Measurements from ENCODE around the gene SNRPD2.

SNRPD2 gene

DNA sequence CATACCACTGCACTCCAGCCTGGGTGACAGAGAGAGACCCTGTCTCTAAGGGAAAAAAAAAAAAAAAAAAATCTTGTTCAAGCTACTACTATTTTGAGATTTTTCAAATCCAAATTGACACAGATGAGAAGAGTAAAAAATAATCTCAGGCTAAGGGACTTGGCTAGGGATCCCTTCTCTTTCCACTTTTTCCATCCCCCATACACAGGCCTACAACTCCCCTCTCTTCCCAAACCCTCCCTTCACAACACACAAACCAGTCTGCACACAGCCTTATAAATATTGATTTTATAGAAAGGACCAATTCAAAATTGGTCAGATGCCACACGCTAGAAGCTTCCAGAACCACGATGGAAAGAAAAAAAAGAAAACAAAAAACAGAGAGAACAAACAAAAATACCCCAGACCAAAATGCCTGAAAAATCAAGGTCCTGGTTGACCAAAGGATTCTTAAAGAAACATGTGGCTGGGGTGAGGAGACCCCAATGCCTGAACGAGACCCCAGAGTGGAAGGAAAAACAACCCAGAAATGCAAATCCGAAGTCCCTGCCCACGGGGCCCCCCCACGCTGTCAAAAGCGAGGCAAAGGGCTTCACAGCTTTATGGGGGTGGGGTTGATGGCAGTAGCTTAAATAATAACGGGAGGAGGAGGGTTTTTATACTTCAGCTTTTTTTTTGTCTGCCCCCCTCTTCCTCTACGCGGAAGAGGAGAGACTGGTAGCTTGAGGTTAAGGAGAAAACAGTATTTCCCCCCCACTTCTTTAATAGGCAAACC is 18.8 kb upstream of the SNRPD2 start:
- TF ChIP-seq TOX (CRISPR knock-in tag; IDR thresholded peaks at IDR 0.05; ENCODE audit: borderline replicate concordance) (no peak), GLIS3 (CRISPR knock-in tag; IDR thresholded peaks at IDR 0.05) (no peak), OSR1 (CRISPR knock-in tag; IDR thresholded peaks at IDR 0.05) (no peak), ISL1 (CRISPR knock-in tag; IDR thresholded peaks at IDR 0.05) (no peak), ZFP30 (CRISPR knock-in tag; IDR thresholded peaks at IDR 0.05) (no peak), ARNTL (CRISPR knock-in tag; IDR thresholded peaks at IDR 0.05; ENCODE audit: borderline replicate concordance, low read depth) (no peak), ESRRG (CRISPR knock-in tag; IDR thresholded peaks at IDR 0.05) (no peak), ZFP3 (CRISPR knock-in tag; IDR thresholded peaks at IDR 0.05) (no peak), ZNF8 (CRISPR knock-in tag; IDR thresholded peaks at IDR 0.05) (no peak), BACH2 (CRISPR knock-in tag; IDR thresholded peaks at IDR 0.05; ENCODE audit: borderline replicate concordance) (no peak), PPARA (CRISPR knock-in tag; IDR thresholded peaks at IDR 0.05; ENCODE audit: borderline replicate concordance) (no peak), CSDC2 (CRISPR knock-in tag; IDR thresholded peaks at IDR 0.05) (no peak)
- TF ChIP-seq, protein P1, sequence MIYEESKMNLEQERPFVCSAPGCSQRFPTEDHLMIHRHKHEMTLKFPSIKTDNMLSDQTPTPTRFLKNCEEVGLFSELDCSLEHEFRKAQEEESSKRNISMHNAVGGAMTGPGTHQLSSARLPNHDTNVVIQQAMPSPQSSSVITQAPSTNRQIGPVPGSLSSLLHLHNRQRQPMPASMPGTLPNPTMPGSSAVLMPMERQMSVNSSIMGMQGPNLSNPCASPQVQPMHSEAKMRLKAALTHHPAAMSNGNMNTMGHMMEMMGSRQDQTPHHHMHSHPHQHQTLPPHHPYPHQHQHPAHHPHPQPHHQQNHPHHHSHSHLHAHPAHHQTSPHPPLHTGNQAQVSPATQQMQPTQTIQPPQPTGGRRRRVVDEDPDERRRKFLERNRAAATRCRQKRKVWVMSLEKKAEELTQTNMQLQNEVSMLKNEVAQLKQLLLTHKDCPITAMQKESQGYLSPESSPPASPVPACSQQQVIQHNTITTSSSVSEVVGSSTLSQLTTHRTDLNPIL (CRISPR knock-in tag; IDR thresholded peaks at IDR 0.05; ENCODE audit: low read depth) = no peak
- TF ChIP-seq, protein P2, sequence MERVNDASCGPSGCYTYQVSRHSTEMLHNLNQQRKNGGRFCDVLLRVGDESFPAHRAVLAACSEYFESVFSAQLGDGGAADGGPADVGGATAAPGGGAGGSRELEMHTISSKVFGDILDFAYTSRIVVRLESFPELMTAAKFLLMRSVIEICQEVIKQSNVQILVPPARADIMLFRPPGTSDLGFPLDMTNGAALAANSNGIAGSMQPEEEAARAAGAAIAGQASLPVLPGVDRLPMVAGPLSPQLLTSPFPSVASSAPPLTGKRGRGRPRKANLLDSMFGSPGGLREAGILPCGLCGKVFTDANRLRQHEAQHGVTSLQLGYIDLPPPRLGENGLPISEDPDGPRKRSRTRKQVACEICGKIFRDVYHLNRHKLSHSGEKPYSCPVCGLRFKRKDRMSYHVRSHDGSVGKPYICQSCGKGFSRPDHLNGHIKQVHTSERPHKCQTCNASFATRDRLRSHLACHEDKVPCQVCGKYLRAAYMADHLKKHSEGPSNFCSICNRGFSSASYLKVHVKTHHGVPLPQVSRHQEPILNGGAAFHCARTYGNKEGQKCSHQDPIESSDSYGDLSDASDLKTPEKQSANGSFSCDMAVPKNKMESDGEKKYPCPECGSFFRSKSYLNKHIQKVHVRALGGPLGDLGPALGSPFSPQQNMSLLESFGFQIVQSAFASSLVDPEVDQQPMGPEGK (CRISPR knock-in tag; IDR thresholded peaks at IDR 0.05; ENCODE audit: borderline replicate concordance) = no peak
- TF ChIP-seq, protein P3, sequence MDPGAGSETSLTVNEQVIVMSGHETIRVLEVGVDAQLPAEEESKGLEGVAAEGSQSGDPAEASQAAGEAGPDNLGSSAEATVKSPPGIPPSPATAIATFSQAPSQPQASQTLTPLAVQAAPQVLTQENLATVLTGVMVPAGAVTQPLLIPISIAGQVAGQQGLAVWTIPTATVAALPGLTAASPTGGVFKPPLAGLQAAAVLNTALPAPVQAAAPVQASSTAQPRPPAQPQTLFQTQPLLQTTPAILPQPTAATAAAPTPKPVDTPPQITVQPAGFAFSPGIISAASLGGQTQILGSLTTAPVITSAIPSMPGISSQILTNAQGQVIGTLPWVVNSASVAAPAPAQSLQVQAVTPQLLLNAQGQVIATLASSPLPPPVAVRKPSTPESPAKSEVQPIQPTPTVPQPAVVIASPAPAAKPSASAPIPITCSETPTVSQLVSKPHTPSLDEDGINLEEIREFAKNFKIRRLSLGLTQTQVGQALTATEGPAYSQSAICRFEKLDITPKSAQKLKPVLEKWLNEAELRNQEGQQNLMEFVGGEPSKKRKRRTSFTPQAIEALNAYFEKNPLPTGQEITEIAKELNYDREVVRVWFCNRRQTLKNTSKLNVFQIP (CRISPR knock-in tag; IDR thresholded peaks at IDR 0.05; ENCODE audit: borderline replicate concordance, low read depth) = no peak
- ATAC-seq = no peak

DNA sequence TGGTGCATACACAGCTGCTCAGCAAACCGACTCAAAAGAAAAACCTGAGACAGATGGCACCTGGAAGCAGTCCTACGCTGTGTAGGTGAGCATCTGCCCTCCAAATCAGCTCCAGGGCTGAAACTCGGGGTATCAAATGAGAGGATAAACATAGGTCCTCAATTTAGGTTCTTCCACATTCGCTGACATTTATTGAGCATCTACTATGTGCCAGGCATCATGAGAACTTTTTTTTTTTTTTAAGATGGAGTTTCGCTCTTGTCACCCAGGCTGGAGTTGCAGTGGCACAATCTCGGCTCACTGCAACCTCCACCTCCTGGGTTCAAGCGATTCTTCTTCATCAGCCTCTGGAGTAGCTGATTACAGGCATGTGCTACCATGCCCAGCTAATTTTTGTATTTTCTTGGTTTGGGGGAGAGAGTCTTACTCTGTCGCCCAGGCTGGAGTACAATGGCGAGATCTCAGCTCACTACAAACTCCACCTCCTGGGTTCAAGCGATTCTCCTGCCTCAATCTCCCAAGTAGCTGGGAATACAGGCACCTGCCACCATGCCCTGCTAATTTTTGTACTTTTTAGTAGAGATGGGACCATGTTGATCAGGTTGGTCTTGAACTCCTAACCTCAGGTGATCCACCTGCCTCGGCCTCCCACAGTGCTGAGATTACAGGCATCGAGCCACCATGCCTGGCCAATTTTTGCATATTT is 14.1 kb upstream of the SNRPD2 start:
- ATAC-seq = no peak
- TF ChIP-seq, protein P4, sequence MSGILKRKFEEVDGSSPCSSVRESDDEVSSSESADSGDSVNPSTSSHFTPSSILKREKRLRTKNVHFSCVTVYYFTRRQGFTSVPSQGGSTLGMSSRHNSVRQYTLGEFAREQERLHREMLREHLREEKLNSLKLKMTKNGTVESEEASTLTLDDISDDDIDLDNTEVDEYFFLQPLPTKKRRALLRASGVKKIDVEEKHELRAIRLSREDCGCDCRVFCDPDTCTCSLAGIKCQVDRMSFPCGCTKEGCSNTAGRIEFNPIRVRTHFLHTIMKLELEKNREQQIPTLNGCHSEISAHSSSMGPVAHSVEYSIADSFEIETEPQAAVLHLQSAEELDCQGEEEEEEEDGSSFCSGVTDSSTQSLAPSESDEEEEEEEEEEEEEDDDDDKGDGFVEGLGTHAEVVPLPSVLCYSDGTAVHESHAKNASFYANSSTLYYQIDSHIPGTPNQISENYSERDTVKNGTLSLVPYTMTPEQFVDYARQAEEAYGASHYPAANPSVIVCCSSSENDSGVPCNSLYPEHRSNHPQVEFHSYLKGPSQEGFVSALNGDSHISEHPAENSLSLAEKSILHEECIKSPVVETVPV (CRISPR knock-in tag; IDR thresholded peaks at IDR 0.05) = no peak
- TF ChIP-seq ESRRG (CRISPR knock-in tag; IDR thresholded peaks at IDR 0.05) (no peak), ZNF8 (CRISPR knock-in tag; IDR thresholded peaks at IDR 0.05) (no peak), GLIS3 (CRISPR knock-in tag; IDR thresholded peaks at IDR 0.05) (no peak), TCF4 (CRISPR knock-in tag; IDR thresholded peaks at IDR 0.05; ENCODE audit: borderline replicate concordance) (no peak), OSR1 (CRISPR knock-in tag; IDR thresholded peaks at IDR 0.05) (no peak), ZFP3 (CRISPR knock-in tag; IDR thresholded peaks at IDR 0.05) (no peak)
- TF ChIP-seq, protein P5, sequence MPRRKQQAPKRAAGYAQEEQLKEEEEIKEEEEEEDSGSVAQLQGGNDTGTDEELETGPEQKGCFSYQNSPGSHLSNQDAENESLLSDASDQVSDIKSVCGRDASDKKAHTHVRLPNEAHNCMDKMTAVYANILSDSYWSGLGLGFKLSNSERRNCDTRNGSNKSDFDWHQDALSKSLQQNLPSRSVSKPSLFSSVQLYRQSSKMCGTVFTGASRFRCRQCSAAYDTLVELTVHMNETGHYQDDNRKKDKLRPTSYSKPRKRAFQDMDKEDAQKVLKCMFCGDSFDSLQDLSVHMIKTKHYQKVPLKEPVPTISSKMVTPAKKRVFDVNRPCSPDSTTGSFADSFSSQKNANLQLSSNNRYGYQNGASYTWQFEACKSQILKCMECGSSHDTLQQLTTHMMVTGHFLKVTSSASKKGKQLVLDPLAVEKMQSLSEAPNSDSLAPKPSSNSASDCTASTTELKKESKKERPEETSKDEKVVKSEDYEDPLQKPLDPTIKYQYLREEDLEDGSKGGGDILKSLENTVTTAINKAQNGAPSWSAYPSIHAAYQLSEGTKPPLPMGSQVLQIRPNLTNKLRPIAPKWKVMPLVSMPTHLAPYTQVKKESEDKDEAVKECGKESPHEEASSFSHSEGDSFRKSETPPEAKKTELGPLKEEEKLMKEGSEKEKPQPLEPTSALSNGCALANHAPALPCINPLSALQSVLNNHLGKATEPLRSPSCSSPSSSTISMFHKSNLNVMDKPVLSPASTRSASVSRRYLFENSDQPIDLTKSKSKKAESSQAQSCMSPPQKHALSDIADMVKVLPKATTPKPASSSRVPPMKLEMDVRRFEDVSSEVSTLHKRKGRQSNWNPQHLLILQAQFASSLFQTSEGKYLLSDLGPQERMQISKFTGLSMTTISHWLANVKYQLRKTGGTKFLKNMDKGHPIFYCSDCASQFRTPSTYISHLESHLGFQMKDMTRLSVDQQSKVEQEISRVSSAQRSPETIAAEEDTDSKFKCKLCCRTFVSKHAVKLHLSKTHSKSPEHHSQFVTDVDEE (CRISPR knock-in tag; IDR thresholded peaks at IDR 0.05) = no peak

DNA sequence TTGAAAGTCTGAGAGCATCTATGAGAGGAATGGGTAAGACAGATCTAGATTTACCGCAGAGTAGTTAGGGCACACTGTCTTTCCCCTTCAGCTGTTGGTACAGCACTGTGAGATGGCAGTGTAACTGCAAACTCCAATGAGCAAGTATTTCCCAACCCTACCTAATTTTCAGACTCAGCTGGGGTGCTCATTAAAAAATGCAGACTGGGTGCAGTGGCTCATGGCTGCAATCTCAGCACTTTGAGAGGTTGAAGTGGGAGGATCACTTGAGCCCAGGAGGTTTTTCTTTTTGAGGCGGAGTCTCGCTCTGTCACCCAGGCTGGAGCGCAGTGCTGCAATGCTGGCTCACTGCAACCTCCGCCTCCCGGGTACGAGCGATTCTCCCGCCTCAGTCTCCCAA is 13.4 kb upstream of the SNRPD2 start:
- ATAC-seq = no peak
- TF ChIP-seq, protein P5 (CRISPR knock-in tag; IDR thresholded peaks at IDR 0.05) = no peak
- TF ChIP-seq ZNF70 (CRISPR knock-in tag; IDR thresholded peaks at IDR 0.05) = no peak
- TF ChIP-seq TCF4 (CRISPR knock-in tag; IDR thresholded peaks at IDR 0.05; ENCODE audit: borderline replicate concordance) = no peak
- TF ChIP-seq, protein P2 (CRISPR knock-in tag; IDR thresholded peaks at IDR 0.05; ENCODE audit: borderline replicate concordance) = no peak
- TF ChIP-seq ZC3H10 (CRISPR knock-in tag; IDR thresholded peaks at IDR 0.05) = no peak
- TF ChIP-seq SNAI2 (CRISPR knock-in tag; IDR thresholded peaks at IDR 0.05) = no peak
